GM23248 (cell line): Measurements from ENCODE around the gene GABBR2.

ENCODE experiments used
- EZH2 ChIP-seq: fragments of 200-600 bp; sonication (generic); IDR thresholded peaks from 2 replicates; pipeline ENCODE4 v1.6.1; 2018; ENCODE audit warnings: antibody characterized with exemption, mild to moderate bottlenecking; ENCODE audit not compliant: insufficient read depth, poor library complexity, severe bottlenecking
- EZH2phosphoT487 ChIP-seq: fragments of 200-600 bp; sonication (generic); IDR thresholded peaks from 2 replicates; pipeline ENCODE4 v1.6.1; 2018; ENCODE audit warnings: antibody characterized with exemption, moderate library complexity, mild to moderate bottlenecking, low read depth; ENCODE audit not compliant: insufficient read depth

GRCh38 chr9:98657897-98658296 is 50.8 kb downstream of the GABBR2 start:
- no peak for TF ChIP-seq EZH2phosphoT487
- TF ChIP-seq EZH2, result no peak
